ENCODE data around the gene DNAJC15. TPM values are rescaled to one million over a fixed set of nuclear protein-coding genes. Genes with fewer than 3 reads are reported as not detected.

Gene DNAJC15
- total RNA-seq, 1 donor from 2014 or later = 24.5 TPM

DNA sequence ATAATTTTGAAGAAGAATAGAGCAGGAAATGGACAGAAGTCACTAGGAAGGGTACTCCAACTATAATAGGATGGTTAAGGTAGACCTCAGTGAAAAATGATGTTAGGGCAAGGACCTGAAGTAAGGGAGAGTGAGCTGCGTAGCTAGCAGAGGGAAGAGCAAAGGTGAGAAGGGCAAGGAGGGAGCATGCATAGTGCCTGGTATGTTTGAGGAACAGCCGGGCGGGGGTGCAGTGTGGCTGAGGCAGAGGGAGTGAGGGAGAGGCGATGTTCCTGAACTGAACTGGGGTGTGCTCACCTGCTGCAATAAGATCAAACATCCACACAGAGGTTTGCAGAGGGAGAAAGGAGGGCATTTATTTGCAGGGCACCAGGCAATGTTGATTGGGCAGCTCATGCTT, 110.4 kb downstream of the DNAJC15 start:
- Mint-ChIP-seq H3K4me1 (ENCODE audit: unreplicated experiment) (peaks cover 20% of the 10 kb centered on the region), H3K4me3 (ENCODE audit: unreplicated experiment) (no peak overlapping the region), H3K27me3 (ENCODE audit: unreplicated experiment) (no peaks in the 10 kb centered on the region), H3K36me3 (ENCODE audit: unreplicated experiment) (no peaks in the 10 kb centered on the region), H3K9me3 (ENCODE audit: unreplicated experiment) (no peaks in the 10 kb centered on the region), H3K27ac (ENCODE audit: unreplicated experiment) (no peak overlapping the region)
- TF ChIP-seq, protein P1, sequence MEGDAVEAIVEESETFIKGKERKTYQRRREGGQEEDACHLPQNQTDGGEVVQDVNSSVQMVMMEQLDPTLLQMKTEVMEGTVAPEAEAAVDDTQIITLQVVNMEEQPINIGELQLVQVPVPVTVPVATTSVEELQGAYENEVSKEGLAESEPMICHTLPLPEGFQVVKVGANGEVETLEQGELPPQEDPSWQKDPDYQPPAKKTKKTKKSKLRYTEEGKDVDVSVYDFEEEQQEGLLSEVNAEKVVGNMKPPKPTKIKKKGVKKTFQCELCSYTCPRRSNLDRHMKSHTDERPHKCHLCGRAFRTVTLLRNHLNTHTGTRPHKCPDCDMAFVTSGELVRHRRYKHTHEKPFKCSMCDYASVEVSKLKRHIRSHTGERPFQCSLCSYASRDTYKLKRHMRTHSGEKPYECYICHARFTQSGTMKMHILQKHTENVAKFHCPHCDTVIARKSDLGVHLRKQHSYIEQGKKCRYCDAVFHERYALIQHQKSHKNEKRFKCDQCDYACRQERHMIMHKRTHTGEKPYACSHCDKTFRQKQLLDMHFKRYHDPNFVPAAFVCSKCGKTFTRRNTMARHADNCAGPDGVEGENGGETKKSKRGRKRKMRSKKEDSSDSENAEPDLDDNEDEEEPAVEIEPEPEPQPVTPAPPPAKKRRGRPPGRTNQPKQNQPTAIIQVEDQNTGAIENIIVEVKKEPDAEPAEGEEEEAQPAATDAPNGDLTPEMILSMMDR (IDR thresholded peaks at IDR 0.05) = no peak
- no peak for DNase-seq (ENCODE audit: extremely low spot score, unreplicated experiment)

DNA sequence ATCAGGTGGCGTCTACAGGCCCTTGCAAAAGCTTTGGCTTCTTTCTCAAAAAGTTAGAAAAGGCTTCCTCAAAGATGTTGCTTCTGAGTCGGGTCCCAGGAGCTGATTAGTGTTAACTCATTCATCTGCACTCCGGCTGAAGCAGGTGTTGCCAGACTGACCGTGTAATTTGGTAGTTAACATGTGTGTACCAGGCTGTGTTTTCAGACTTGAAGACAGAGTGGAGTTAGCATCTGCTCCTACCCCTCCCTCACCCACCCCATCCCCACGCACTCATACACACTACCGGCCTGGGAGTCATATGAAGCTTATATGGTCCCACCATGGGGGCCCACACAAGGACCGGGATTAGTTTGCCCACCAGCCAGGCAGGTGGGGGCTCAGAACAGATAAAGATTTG, 111.5 kb downstream of the DNAJC15 start:
- peaks cover 29% of the 10 kb centered on the region for H3K4me1 Mint-ChIP-seq (ENCODE audit: unreplicated experiment)
- TF ChIP-seq, protein P1 (IDR thresholded peaks at IDR 0.05) = no peak
- no peaks in the 10 kb centered on the region for H3K36me3 Mint-ChIP-seq (ENCODE audit: unreplicated experiment)
- DNase-seq (ENCODE audit: extremely low spot score, unreplicated experiment) = no peak
- H3K27ac Mint-ChIP-seq (ENCODE audit: unreplicated experiment) = no peak overlapping the region
- H3K9me3 Mint-ChIP-seq (ENCODE audit: unreplicated experiment) = no peaks in the 10 kb centered on the region
- H3K4me3 Mint-ChIP-seq (ENCODE audit: unreplicated experiment) = no peak overlapping the region
- H3K27me3 Mint-ChIP-seq (ENCODE audit: unreplicated experiment) = no peaks in the 10 kb centered on the region

DNA sequence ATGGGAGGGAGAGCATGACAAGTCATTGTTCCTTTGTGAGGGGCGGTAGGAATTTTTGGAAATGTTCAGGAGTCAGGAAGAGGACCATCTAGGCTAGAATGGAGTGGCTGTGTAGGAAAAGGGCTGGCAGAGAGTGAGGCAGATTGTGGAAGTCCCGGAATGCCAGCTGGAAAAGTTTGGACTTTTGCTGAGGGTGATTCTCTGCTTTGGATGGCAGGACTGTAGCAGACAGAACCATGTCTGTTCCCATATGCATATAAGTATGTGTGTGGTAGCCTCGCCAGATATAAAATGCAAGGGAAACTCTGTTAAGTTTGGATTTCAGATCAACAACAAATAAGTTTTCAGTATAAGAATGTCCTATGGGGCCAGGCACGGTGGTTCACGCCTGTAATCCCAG, 112.1 kb downstream of the DNAJC15 start:
- DNase-seq (ENCODE audit: extremely low spot score, unreplicated experiment) = no peak
- TF ChIP-seq, protein P1 (IDR thresholded peaks at IDR 0.05) = no peak
- Mint-ChIP-seq H3K27ac (ENCODE audit: unreplicated experiment) (no peak overlapping the region), H3K27me3 (ENCODE audit: unreplicated experiment) (no peaks in the 10 kb centered on the region), H3K36me3 (ENCODE audit: unreplicated experiment) (no peaks in the 10 kb centered on the region), H3K4me1 (ENCODE audit: unreplicated experiment) (peaks cover 32% of the 10 kb centered on the region), H3K9me3 (ENCODE audit: unreplicated experiment) (no peaks in the 10 kb centered on the region), H3K4me3 (ENCODE audit: unreplicated experiment) (no peak overlapping the region)

DNA sequence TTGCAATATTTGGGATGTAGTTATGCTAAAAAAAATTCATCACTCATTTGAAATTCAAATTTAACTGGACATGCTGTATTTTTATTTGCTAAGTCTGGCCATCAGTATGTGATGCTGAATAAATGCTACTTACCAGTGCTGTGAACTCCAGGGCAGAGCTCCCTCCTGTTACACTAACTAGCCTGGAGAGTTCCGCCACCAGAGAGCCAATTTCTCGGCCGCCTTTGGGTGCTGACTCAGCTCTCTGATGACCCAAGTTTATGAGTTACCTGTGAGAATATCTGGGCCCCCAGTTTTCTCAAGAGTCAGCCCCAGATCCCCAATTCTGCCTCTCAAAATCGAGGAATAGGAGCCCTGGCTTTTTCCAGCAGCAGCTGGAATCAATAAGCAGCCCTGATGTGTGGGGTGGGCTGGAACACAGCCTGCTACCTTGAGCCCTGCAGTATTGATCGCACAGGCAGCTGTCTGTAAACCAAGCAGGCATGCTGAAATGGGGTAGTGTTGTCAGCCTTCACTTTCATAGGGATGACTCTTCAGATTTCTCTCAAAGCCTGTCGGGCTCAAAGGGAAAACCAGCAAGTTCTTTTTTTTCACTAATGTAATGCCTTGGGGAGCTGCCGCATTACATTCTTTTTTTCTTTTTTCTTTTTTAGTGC, 113.7 kb downstream of the DNAJC15 start:
- Mint-ChIP-seq H3K9me3 (ENCODE audit: unreplicated experiment) (no peaks in the 10 kb centered on the region), H3K4me3 (ENCODE audit: unreplicated experiment) (no peak overlapping the region), H3K36me3 (ENCODE audit: unreplicated experiment) (no peaks in the 10 kb centered on the region), H3K27ac (ENCODE audit: unreplicated experiment) (no peak overlapping the region), H3K27me3 (ENCODE audit: unreplicated experiment) (no peaks in the 10 kb centered on the region), H3K4me1 (ENCODE audit: unreplicated experiment) (peaks cover 32% of the 10 kb centered on the region)
- TF ChIP-seq, protein P1 (IDR thresholded peaks at IDR 0.05) = no peak
- DNase-seq (ENCODE audit: extremely low spot score, unreplicated experiment) = no peak

DNA sequence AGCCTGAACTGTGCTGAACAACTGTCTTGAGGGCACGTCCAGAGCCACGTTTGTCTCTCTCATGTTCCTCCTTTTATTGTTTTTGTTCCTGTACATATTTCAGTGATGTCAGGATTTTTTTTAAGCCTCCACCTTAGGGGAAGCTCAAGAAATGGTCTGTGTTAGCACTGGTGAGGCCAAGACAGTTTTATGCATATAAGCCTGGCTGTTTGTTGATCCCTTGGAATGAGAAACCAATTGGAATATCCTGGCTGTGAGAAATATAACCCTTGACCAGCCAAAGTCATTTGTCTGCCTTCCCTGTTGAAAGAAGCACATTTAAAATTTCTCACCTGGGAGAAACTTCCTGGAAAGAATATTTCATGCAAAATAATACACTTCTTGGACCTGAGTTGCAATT, 115.8 kb downstream of the DNAJC15 start:
- H3K36me3 Mint-ChIP-seq (ENCODE audit: unreplicated experiment) = no peaks in the 10 kb centered on the region
- peaks cover 28% of the 10 kb centered on the region for H3K4me1 Mint-ChIP-seq (ENCODE audit: unreplicated experiment)
- H3K9me3 Mint-ChIP-seq (ENCODE audit: unreplicated experiment) = no peaks in the 10 kb centered on the region
- H3K4me3 Mint-ChIP-seq (ENCODE audit: unreplicated experiment) = no peak overlapping the region
- TF ChIP-seq, protein P1 (IDR thresholded peaks at IDR 0.05) = no peak
- no peak overlapping the region for H3K27ac Mint-ChIP-seq (ENCODE audit: unreplicated experiment)
- no peaks in the 10 kb centered on the region for H3K27me3 Mint-ChIP-seq (ENCODE audit: unreplicated experiment)
- DNase-seq (ENCODE audit: extremely low spot score, unreplicated experiment) = no peak

All from osteocyte (in vitro differentiated cells).